Activated effector memory CD4-positive, alpha-beta T cell treated with Interleukin-2 at 50 U/mL for 16 hours (primary cell): ENCODE measurements around the gene CDR2L.

Experiments used
- DNase-seq: peaks from one replicate; pipeline ENCODE4 v3.0.0-alpha.2; 2020

Gene CDR2L

DNA sequence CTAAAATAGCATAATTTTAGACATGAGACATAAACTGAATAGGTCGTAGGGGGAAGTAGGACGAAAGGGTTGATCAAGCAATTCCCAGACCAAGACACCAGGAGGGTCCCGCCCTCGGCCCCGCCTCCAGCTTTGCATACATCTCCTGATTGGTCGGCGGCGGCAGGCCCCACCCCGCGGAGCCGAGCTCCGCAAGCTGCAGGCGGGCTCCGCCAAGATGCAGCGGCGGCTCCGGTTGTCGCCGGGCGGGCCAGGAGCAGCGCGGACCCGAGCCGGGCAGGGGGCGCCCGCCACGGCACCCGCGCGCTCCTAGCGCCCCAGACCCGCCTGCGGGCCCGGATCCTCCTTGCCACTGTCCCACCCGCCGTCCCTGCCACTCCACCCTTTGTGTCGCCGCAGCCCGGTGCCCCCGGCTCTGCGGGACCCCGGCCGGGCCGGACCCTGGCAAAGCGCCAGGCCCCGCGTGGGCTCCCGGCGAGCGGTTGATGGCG, at the start of gene CDR2L:
CDR2L (plus strand) TSS at position 215 of the 491 bp plus-strand sequence. CDS start 412 bp downstream, outside the sequence.
- DNase-seq, result peak; percentile 88

DNA sequence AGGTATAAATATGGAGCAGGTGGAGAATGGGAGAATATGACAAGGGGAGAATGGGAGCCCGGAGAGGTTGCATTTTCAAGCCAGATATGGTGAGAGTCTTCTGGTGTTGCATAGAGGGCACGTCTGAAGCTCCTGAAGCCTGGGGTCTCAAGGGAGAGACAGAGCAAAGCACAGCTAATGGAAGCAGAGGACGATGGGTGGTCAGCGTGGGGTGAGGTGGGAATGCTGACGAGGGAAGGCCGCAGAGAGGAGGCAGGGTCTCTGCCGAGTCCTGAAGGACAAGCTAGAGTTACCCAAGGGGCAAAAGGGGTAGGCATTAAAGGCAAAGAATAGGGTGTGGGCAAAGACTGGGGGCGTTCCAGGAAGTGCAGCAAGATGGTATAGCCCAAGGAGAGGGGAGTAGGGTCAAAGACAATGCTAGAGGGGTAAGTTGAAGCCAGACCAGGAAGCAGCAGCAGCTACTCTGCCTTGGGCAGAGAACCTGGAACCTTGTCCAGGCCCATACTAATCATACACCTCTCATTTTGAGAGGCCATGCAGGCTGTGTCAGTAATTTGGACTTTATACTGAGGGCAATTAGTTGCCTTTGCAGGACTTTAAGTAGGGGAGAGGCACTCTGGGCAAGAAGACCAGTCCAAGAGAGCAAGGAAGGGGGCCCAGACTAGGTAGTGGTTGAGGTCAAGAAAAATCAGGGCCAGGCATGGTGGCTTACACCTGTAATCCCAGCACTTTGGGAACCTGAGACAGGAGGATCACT, 49.1 kb upstream of the CDR2L start:
- no peak for DNase-seq

DNA sequence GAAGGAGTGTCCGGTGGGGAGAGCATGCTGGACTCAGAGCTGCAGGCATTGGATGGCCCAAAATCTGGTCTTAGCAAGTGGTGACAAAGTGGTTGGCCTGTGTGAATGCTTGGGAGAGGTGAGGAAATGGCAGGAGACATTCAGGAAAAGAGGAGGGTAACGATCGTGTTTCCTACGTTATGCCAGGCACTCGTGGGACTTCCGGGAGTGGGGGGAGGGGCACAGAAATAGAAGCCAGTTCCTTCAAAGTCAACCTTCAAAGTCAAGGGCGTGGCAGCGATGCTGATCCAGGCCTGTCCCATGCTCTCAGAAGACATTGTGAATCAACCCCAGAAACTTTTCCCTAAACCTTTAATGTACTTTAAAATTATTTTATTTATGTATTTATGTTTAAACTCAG, 47.9 kb upstream of the CDR2L start:
- DNase-seq, result no peak

DNA sequence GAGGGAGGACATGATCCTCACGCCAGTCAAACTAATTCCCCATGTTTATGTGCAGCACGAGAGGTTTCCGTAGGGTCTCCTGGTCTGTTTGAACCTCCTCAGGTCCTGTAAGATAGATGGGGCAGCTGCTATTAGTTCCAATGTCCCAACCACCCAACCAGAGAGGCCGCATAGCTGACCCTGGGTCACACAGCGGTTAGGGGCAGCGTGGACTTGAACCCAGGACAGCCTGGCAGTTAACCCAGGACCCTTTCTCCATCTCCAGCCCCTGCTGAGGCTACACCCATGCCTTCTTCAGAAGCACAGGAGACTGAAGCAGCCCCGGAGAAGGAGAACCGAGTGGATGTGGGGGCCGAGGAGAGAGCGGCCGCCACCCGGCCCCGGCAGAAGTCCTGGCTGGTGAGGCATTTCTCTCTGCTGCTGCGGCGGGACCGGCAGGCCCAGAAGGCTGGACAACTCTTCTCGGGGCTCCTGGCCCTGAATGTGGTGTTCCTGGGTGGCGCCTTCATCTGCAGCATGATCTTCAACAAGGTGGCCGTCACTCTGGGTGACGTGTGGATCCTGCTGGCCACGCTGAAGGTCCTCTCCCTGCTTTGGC, 46.2 kb upstream of the CDR2L start:
- DNase-seq, result no peak

DNA sequence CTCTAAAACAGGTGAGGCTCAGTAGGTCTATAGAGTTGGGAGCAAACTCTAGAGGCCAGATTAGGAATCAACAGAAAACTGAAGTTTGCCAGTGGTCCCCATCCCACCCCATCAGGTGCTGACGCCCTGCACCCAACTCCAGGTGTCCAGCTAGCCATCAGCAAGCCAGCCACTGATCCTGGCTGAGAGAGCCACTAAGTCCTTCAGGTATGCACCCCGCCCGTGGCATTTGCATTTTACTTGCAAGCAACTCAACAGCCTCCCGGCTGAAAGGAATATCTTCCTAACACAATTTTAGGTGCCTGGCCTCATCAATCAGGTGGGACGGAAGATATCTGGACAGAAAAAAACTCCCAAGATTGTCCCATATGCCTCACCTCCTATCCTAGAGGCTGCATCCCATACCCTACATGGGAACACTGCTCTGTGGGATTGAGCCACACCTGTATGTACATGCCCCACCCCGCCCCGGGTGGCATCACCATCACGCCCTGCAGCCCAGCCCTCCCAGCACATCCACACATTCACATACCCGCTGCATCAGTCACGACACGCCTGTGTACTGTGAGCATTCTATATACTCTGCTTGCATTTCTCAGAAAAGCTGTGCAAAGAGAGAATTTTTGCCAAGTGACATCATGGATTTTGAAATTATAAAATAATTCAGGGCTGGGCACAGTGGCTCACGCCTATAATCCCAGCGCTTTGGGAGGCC, 43.5 kb upstream of the CDR2L start:
- no peak for DNase-seq

DNA sequence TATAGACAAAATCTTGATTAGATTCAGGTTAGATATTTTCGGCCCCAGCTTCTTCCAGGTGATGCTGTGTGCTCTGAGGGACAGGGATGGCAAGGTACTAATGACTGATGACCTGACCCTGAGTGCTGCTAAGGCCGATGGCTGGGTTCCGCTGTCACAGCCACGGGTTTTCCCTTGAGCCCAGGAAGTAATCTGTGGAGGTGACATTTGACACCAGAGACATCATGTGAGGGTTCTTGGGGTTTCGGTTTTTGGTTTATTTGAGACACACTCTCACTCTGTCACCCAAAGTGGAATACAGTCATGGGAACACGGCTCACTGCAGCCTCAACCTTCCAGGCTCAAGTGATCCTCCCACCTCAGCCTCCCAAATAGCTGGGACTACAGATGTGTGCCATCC, 41.9 kb upstream of the CDR2L start:
- no peak for DNase-seq

DNA sequence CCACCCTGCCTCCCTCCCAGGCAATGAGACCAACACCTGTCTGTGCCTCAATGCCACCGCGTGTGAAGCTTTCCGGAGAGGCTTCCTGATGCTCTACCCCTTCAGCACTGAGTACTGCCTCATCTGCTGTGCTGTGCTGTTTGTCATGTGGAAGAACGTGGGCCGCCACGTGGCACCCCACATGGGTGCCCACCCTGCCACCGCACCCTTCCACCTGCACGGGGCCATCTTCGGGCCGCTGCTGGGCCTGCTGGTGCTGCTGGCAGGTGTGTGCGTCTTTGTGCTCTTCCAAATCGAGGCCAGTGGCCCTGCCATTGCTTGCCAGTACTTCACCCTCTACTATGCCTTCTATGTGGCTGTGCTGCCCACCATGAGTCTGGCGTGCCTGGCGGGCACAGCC, 40.8 kb upstream of the CDR2L start:
- DNase-seq, result no peak

DNA sequence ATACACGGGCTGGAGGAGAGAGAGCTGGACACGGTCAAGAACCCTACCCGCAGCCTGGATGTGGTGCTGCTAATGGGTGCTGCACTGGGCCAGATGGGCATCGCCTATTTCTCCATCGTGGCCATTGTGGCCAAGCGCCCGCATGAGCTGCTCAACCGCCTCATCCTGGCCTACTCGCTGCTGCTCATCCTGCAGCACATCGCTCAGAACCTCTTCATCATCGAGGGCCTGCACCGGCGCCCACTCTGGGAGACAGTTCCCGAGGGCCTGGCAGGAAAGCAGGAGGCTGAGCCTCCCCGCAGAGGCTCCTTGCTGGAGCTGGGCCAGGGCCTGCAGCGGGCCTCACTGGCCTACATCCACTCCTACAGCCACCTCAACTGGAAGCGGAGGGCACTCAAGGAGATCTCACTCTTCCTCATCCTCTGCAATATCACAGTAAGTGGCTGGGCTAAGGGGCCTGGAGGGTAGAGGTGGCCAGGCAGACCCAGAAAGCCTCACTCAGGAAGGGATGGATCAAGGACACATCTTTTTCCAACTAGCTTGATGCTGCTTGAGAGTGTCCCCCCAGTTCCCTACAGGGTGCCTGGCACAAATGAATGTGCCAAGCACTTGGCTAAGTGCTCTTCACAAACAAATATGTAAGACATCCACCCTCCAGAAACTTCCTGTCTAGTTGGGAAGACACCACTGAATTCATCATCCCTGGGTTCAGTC, 40.2 kb upstream of the CDR2L start:
- DNase-seq, result no peak

DNA sequence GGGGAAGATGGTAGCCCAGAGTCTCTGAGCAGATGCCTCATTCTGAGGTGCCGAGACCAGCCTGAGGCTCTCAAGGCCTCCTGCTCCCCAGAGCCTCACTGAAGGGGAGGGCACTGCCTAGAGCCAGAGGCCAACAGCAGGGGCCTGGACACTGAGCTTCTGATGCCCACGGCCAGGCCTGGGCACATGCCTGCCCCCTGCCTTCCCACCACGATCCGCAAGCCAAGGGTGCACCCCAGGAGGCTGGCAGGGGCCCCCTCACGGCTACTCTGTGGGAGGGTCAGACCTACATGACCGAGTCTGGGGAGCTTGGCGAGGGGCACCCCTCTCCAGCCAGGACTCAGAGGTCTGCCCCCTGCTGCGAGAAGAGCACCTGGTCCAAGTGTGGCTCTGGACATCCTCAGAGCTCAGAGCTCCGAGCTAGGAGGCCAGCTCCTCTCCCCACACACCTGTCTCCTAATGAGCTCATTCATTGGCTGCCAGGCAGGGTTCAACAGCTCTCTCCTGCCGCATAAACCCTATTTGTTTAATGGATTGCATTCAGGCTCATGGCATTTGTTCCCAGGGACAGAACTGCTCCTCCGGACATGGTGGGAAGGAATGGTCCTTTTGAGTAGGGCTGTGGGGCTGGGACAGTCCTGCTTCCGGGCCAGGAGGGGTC, 37.8 kb upstream of the CDR2L start:
- DNase-seq, result no peak

DNA sequence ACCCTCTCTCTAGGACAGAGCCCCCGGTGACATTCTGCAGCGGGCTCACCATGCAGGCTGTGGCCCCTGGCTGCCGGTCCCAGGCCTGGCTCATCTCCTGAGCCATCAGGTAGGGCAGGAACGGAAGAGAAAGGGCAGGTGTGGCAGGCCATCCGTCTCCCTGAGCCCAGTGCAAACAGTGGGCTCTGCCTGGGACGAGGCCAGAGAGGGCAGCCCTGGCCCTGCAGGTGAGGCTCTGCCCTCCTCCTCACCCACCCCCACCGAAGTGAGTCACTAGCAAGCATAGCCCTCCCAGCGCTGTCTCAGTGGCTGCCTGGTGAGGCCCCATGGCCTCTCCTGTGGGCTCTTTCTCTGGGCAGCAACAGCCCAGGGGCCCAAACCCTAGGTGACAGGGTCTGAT, 37.2 kb upstream of the CDR2L start:
- DNase-seq, result no peak

DNA sequence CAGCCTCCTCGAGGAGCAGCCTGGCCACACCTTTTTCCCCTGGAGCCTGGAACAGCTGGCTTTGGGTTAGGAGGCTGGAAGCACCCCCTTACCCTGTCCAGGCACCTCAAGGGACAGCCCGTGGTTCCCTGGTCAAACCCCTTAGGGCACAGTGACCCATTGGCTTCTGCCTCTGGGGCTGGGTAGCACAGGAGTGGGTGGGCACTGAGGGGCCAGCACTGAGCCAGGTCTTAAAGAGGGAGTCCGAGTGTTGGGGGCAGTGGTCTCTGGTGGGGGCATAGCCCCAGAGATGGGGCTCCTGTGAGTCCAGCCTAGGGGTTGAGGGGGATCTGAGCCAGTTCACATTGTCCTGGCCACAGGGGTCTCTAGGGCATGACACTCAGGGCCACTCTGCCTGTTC, 36.4 kb upstream of the CDR2L start:
- DNase-seq, result no peak

DNA sequence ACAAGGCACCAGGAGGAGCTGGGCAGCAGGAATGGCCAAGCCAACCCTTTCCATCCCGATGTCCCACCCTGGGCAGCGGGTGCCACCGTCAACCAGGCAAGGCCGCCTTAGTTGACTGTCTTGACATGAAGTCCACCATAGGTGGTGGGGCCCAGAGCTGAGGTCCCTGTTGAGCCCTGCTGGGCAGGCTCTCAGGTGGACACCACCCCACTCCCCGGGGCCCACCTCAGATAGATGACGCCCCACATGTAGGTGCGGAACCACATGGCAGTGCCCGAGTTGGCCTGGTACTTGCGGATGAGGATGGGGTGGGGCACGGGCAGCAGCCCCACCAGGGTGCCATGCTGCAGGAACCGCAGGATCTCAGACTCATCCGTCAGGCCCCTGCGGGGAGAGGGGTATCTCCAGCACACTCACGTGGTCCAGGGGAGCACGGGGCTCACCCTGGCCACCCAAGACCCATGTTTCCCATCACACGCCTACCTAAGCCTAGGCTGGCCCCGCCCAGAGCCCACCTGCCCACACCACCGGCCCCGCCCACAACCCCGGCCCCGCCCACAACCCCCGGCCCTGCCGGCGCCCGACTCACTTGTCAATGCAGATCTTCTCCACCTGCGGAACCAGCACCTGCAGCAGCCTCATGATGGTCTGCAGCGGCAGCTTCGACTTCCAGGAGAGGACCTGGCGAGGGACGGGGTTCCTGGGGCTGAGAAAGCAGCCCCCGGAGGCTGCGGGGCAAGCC, 35.6 kb upstream of the CDR2L start:
- DNase-seq, result no peak

DNA sequence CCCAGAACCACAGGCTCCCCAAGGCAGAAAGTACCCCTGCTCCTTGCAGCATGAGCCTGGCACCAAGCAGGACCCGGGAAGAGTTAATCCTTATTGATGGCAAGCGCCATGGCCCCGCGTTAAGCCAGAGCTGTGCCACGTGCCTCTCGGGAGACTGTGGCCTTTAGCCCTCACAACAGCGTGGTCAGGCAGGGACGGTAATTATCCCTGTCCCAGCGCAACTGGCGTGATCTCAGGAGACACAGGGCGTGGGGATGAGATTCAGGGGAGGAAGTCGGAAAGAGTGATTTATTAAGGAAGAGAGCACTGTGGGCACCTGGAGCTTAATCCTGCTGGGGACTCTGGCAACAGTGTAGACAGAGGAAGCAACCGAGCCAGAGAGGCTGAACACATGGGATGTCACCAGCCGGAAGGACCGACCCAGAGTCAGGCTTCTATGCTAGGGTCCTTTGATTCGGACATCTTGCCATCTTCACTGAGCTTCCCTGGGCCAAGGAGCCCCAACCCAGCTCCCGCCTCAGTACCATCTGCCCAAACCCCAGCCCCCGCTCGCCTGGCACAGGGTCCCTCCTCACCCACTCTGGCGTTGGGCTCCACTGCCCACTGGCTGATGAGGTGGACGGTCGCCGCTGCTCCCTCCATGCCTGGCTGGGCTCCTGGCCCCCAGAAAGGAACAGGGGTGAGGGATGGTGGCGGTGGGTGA, 34.9 kb upstream of the CDR2L start:
- DNase-seq, result no peak

DNA sequence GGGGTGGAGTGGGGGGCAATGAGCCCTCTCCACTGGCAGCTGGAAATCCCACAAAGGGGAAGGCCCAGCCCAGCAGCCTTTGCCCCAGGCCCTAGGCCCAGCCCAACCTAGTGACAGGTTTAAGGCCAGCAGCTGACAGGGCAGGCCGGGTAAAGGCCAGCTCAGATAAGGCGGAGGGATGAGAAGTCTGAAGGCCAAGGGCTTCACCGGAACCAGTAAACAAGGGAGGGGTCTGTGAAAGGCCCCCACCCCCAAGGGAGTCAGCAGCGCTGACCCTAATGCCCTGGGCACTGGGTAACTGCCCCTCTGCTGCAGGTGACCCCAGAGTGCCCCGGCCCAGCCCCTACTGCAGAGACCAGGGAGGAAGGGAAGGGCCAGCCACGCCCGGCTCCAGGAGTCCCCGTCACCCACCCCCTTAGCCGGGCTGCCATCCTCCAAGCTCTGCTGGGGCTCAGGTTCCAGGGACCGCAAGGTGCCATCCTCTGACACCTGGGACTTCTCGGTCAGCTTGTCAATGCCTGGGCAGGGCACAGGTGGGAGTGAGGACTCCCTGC, 34.2 kb upstream of the CDR2L start:
- no peak for DNase-seq

DNA sequence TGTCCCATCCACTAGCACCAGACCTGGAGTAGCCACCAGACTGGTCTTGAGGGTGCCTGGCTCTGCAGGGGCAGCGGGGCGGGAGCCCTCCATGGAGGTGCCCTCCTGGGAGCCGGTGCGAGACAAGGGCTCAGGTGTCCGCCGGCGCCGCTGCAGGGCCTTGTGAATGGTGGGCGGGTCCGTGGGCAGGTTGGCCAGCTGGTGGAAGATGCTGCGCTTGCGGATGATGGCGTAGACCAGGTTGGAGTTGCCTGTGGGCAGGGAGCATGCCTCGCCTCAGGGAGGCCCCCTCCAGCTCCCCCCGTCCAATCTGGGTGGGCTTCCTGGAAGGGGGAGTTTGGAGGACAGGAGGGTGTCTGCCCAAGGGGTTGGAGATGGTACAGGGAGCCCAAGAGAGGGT, 33.3 kb upstream of the CDR2L start:
- DNase-seq, result no peak

DNA sequence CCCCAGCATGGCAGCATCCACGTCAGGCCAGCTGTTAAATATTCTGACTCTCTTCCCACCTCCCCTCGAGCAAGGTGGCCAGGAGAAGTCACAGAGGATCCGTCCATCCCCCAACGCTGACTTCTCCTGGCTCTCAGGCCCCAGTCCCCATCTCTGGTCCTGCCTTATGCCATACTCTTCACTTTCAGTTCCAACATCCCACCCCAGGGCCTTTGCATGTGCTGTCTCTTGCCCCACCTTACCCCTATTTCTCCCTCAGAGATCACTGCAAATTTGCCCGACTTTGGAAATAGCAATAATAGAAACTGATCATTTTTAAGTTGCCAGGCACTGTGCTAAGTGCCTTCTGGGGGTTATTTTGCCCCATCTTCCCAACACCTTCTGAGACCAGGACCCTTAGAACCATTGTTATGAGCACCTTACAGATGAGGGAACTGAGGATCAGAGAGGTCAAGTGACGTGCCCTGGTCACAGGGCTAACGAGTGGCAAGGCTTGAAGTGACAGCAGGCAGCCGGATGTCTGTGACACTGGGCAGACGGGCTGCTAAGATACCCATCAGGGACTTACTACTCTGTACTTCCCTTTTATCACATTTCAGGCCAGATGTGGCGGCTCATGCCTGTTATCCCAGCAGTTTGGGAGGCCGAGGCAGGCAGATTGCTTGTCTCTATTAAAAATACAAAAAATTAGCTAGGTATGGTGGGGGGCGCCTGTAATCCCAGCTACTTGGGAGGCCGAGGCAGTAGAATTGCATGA, 32.6 kb upstream of the CDR2L start:
- no peak for DNase-seq

DNA sequence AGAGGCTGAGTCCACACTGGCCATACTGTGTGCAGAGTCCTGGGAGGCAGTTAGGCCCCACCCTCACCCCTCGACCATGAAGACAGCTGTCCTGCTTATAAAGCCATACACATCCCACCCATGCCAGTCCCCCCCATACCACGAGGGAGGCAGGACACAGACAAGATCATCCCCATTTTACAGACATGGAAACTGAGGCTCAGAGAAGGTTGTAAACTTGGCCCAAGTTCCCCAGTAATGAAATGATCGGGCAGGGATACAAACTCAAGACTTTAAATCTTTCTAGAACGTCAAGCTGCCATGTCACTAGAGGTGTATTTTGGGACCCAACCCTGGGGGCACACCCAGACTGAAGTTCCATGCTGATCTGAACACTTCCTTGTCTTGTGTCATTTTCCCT, 31.3 kb upstream of the CDR2L start:
- no peak for DNase-seq

DNA sequence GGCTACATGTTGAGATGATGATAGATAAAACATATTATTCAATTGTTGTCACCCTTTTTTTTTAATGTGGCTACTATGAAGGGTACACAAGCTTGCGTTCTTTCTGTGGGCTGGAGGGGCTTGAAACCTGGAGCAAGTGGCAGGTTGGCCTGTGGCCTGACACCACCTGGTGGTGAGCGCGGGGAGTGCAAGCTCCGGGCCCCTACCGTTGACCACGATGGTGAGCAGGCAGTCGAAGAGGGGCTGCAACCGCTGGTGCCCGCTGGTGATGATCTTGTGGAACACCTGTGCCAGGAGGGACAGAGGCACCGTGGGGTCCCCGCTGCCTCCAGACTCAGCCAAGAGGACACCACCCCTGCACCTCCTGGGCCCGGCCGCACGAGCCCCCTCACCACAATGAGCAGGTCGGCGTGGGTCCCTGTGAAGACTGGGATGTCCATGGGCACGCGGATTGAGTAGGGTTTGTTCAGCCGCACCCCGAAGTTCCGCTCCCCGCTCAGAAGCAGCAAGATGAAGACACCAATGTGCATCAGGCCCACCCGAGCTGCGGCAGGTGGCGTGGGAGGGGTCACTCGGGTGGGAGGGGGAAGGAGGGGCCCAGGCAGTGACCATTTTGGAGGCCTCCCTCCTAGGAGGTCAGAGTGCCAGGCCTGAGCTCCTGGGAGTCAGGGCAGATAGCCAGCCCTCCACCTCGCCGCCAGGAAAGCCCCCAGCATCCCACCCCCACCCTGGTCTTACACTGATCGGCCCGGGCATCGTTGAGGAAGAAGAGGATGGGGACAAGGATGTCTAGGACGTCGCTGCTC, 29.3 kb upstream of the CDR2L start:
- peak; percentile 62 for DNase-seq

DNA sequence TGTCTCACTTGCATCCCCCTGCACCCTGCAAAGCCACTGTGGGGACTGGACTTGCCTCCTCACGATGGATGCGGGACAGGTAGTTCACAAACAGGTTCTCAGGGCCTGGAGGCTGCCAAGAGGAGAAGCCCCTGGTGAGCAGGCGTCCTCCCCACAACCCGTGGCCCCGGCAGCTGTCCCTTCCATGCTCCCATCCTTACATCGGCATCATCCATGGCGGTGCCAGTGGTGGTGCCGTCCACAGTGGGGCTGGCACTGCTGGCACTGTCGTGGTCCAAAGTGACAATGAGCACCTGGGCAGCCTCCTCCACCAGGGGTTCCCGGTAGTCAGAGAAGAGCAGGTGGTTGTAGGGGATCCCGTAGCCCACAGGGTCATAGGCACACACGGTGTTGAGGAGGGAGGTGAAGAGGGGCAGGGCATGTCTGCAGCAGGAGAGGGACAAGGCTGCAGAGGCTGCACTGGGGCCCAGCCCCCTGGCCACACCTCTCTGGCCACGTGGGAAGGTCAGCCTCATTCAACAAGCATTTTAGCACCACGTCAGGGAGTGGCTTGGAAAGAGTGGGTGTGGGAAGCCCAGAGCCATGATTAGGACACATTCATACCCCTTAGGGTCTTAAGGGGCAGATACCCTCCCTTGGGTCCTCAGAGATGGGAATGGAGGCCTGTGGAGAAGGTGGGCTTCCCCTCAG, 27.5 kb upstream of the CDR2L start:
- no peak for DNase-seq
